Parietal lobe (tissue), 1 donor: Measurements from ENCODE around the gene IPCEF1. TPM values are rescaled to one million over a fixed set of nuclear protein-coding genes. Genes with fewer than 3 reads are reported as not detected.

ENCODE experiments used
- total RNA-seq: library from RNA; depleted of rRNA; stranded (reverse); fragments of >200 nt; gene quantifications from one replicate; pipeline ENCODE4 v1.2.3, GENCODE V29; 2014

The IPCEF1 gene
- total RNA-seq, result 32.6 TPM

GRCh38 chr6:154356690-154357089, at the start of gene IPCEF1:
TSS of gene IPCEF1 (minus strand) at chr6:154356803. CDS start at chr6:154265947, 90,856 bp downstream.

Other genes starting within 250 kb of the IPCEF1 start
- gene CNKSR3, start 153.9 kb upstream of the IPCEF1 start, total RNA-seq, result 5.0 TPM